GM12878 (cell line): Measurements from ENCODE around the gene TNNT1. TPM values are rescaled to one million over a fixed set of nuclear protein-coding genes. Genes with fewer than 3 reads are reported as not detected.

ENCODE experiments used
- ESRRA ChIP-seq: IDR thresholded peaks from 2 replicates; pipeline ENCODE4 v1.6.1; 2012; ENCODE audit warnings: mild to moderate bottlenecking, low read length, improper control_type of control experiment
- GABPA ChIP-seq: IDR thresholded peaks from 2 replicates; pipeline ENCODE4 v1.6.1; 2014; ENCODE audit warnings: antibody characterized with exemption, low read depth, mild to moderate bottlenecking, inconsistent platforms
- KDM1A ChIP-seq: fragments of 200-600 bp; sonication (generic); IDR thresholded peaks from 2 replicates; pipeline ENCODE4 v1.6.1; 2016; ENCODE audit warnings: borderline replicate concordance
- NBN ChIP-seq: fragments of 450-650 bp; IDR thresholded peaks from 2 replicates; pipeline ENCODE4 v1.6.1; 2016
- PAX8 ChIP-seq: fragments of 450-650 bp; IDR thresholded peaks from 2 replicates; pipeline ENCODE4 v1.6.1; 2017; ENCODE audit warnings: mild to moderate bottlenecking, moderate library complexity
- POLR2A ChIP-seq: IDR thresholded peaks from 2 replicates; pipeline ENCODE4 v1.6.1; 2011; ENCODE audit warnings: low read depth, mild to moderate bottlenecking, low read length
- RAD51 ChIP-seq: fragments of 450-650 bp; IDR thresholded peaks from 2 replicates; pipeline ENCODE4 v1.6.1; 2016; ENCODE audit warnings: moderate library complexity, mild to moderate bottlenecking, inconsistent platforms
- RELA ChIP-seq: fragments of 450-650 bp; IDR thresholded peaks from 2 replicates; pipeline ENCODE4 v1.8.0; 2014; ENCODE audit warnings: borderline replicate concordance; ENCODE audit not compliant: partially characterized antibody
- RFX5 ChIP-seq: IDR thresholded peaks from 2 replicates; pipeline ENCODE4 v1.6.1; 2011; ENCODE audit warnings: low read depth, low read length, improper control_type of control experiment
- SIX5 ChIP-seq: IDR thresholded peaks from 2 replicates; pipeline ENCODE4 v1.6.1; 2011; ENCODE audit warnings: mild to moderate bottlenecking, low read depth, low read length, moderate library complexity; ENCODE audit not compliant: severe bottlenecking
- SMAD1 ChIP-seq: fragments of 450-650 bp; IDR thresholded peaks from 2 replicates; pipeline ENCODE4 v1.6.1; 2018; ENCODE audit warnings: mild to moderate bottlenecking, low read depth; ENCODE audit not compliant: partially characterized antibody
- SPI1 ChIP-seq: IDR thresholded peaks from 2 replicates; pipeline ENCODE4 v1.6.1; 2011; ENCODE audit warnings: low read depth, mild to moderate bottlenecking, low read length, moderate library complexity, borderline replicate concordance; ENCODE audit not compliant: insufficient read depth
- SRF ChIP-seq, 2 experiments: IDR thresholded peaks; 2 replicates each; pipeline ENCODE4 v1.6.1; 2011; ENCODE audit warnings: low read depth in 2 of 2, low read length in 2 of 2, mild to moderate bottlenecking in 1 of 2, moderate library complexity in 1 of 2
- STAT3 ChIP-seq: IDR thresholded peaks from 2 replicates; pipeline ENCODE4 v1.6.1; 2011; ENCODE audit warnings: low read depth, low read length, improper control_type of control experiment
- ZNF207 ChIP-seq: fragments of 450-650 bp; IDR thresholded peaks from 2 replicates; pipeline ENCODE4 v1.6.1; 2014; ENCODE audit warnings: antibody characterized with exemption, mild to moderate bottlenecking, borderline replicate concordance
- ZNF384 ChIP-seq: IDR thresholded peaks from 2 replicates; pipeline ENCODE4 v1.6.1; 2012; ENCODE audit warnings: low read depth, mild to moderate bottlenecking, low read length, improper control_type of control experiment, borderline replicate concordance
- polyA plus RNA-seq, 11 experiments: library from polyadenylated mRNA; depleted of rRNA in 4 of 11; unstranded in 6 of 11; stranded (reverse) in 5 of 11; fragments of >200 nt; fragmentation: Nextera tagmentation in 4 of 11; fragmentation: Illumina TruSeq in 1 of 11; extraction: Ambion mirVana in 4 of 11; extraction: Trizol in 1 of 11; gene quantifications; 1 replicate in 1 of 11; 2 replicates in 10 of 11; pipeline versions ENCODE4 v1.2.1 to v1.2.3, GENCODE V29; 2011 to 2016; ENCODE audit warnings: inconsistent platforms in 2 of 11, missing spikeins in 2 of 11, low read depth in 1 of 11
- total RNA-seq, 4 experiments: library from RNA; depleted of rRNA in 3 of 4; stranded (reverse); fragments of >200 nt in 3 of 4; fragmentation: Illumina TruSeq in 1 of 4; extraction: Trizol in 1 of 4; gene quantifications; 2 replicates each; pipeline versions ENCODE4 v1.2.1 to v1.2.3, GENCODE V29; 2013 to 2021
- TF ChIP-seq, protein P1 (sequence below): IDR thresholded peaks from 2 replicates; pipeline ENCODE4 v1.6.1; 2011; ENCODE audit warnings: low read depth, mild to moderate bottlenecking, low read length, moderate library complexity, borderline replicate concordance; ENCODE audit errors: extremely low read depth
- TF ChIP-seq, protein P2 (sequence below): IDR thresholded peaks from 2 replicates; pipeline ENCODE4 v1.6.1; 2011; ENCODE audit warnings: low read depth, low read length, improper control_type of control experiment, borderline replicate concordance
- TF ChIP-seq, protein P3 (sequence below): IDR thresholded peaks from 2 replicates; pipeline ENCODE4 v1.6.1; 2012; ENCODE audit warnings: low read depth, low read length, improper control_type of control experiment
- TF ChIP-seq, protein P4 (sequence below): fragments of 450-650 bp; IDR thresholded peaks from 2 replicates; pipeline ENCODE4 v1.6.1; 2017; ENCODE audit warnings: mild to moderate bottlenecking
- TF ChIP-seq, protein P5 (sequence below): IDR thresholded peaks from 2 replicates; pipeline ENCODE4 v1.6.1; 2011; ENCODE audit warnings: borderline replicate concordance, low read depth, mild to moderate bottlenecking, moderate library complexity, low read length; ENCODE audit not compliant: insufficient read depth, poor library complexity, severe bottlenecking
- TF ChIP-seq, protein P6 (sequence below): IDR thresholded peaks from 2 replicates; pipeline ENCODE4 v1.6.1; 2011; ENCODE audit warnings: borderline replicate concordance, low read depth, mild to moderate bottlenecking, moderate library complexity, mixed read lengths, low read length; ENCODE audit not compliant: insufficient read depth; ENCODE audit errors: extremely low read length
- TF ChIP-seq, protein P7 (sequence below): fragments of 450-650 bp; IDR thresholded peaks from 2 replicates; pipeline ENCODE4 v1.6.1; 2017; ENCODE audit warnings: low read depth, mild to moderate bottlenecking, moderate library complexity

The TNNT1 gene
- total and polyA plus RNA-seq, 10 of the 15 experiments (the other 5 are each of a cell fraction or from before 2014, with no cell fraction given): 0.26 to 0.62 (median 0.37) TPM; not detected in 7

DNA sequence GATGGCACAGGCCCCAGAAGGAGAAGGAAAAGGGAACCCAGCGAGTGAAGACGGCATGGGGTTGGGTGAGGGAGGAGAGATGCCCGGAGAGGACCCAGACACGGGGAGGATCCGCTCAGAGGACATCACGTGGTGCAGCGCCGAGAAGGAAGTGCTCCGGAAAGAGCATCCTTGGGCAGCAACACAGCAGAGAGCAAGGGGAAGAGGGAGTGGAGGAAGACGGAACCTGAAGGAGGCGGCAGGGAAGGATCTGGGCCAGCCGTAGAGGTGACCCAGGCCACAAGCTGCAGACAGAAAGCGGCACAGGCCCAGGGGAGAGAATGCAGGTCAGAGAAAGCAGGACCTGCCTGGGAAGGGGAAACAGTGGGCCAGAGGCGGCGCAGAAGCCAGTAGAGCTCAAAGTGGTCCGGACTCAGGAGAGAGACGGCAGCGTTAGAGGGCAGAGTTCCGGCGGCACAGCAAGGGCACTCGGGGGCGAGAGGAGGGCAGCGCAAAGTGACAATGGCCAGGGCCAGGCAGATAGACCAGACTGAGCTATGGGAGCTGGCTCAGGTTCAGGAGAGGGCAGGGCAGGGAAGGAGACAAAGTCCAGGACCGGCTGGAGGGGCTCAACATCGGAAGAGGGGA, 32.7 kb downstream of the TNNT1 start (continued):
- TF ChIP-seq STAT3: no peak
- peak; percentile 70; the same call in 1 of the 2 replicates for TF ChIP-seq SPI1
- TF ChIP-seq SMAD1: no peak
- peak; percentile 75 to 82; a peak in 2 of 4 replicates for TF ChIP-seq SRF (IDR thresholded peaks at IDR 0.05; ENCODE audit: low read depth in 2 of 2, low read length in 2 of 2)
- no peak for TF ChIP-seq ESRRA
- TF ChIP-seq NBN: no peak
- no peak for TF ChIP-seq KDM1A
- TF ChIP-seq ZNF207: no peak
- TF ChIP-seq, protein P1, sequence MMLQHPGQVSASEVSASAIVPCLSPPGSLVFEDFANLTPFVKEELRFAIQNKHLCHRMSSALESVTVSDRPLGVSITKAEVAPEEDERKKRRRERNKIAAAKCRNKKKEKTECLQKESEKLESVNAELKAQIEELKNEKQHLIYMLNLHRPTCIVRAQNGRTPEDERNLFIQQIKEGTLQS: peak; percentile 66; the same call in 1 of the 2 replicates
- TF ChIP-seq RFX5: no peak
- TF ChIP-seq, protein P2, sequence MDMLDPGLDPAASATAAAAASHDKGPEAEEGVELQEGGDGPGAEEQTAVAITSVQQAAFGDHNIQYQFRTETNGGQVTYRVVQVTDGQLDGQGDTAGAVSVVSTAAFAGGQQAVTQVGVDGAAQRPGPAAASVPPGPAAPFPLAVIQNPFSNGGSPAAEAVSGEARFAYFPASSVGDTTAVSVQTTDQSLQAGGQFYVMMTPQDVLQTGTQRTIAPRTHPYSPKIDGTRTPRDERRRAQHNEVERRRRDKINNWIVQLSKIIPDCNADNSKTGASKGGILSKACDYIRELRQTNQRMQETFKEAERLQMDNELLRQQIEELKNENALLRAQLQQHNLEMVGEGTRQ: peak; percentile 79
- TF ChIP-seq PAX8: no peak
- TF ChIP-seq, protein P3, sequence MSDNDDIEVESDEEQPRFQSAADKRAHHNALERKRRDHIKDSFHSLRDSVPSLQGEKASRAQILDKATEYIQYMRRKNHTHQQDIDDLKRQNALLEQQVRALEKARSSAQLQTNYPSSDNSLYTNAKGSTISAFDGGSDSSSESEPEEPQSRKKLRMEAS: peak; percentile 62; the same call in 1 of the 2 replicates
- TF ChIP-seq ZNF384: no peak
- TF ChIP-seq GABPA: peak; percentile 67
- TF ChIP-seq, protein P4, sequence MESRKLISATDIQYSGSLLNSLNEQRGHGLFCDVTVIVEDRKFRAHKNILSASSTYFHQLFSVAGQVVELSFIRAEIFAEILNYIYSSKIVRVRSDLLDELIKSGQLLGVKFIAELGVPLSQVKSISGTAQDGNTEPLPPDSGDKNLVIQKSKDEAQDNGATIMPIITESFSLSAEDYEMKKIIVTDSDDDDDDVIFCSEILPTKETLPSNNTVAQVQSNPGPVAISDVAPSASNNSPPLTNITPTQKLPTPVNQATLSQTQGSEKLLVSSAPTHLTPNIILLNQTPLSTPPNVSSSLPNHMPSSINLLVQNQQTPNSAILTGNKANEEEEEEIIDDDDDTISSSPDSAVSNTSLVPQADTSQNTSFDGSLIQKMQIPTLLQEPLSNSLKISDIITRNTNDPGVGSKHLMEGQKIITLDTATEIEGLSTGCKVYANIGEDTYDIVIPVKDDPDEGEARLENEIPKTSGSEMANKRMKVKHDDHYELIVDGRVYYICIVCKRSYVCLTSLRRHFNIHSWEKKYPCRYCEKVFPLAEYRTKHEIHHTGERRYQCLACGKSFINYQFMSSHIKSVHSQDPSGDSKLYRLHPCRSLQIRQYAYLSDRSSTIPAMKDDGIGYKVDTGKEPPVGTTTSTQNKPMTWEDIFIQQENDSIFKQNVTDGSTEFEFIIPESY: no peak
- TF ChIP-seq, protein P5, sequence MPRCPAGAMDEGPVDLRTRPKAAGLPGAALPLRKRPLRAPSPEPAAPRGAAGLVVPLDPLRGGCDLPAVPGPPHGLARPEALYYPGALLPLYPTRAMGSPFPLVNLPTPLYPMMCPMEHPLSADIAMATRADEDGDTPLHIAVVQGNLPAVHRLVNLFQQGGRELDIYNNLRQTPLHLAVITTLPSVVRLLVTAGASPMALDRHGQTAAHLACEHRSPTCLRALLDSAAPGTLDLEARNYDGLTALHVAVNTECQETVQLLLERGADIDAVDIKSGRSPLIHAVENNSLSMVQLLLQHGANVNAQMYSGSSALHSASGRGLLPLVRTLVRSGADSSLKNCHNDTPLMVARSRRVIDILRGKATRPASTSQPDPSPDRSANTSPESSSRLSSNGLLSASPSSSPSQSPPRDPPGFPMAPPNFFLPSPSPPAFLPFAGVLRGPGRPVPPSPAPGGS: no peak
- TF ChIP-seq, protein P6, sequence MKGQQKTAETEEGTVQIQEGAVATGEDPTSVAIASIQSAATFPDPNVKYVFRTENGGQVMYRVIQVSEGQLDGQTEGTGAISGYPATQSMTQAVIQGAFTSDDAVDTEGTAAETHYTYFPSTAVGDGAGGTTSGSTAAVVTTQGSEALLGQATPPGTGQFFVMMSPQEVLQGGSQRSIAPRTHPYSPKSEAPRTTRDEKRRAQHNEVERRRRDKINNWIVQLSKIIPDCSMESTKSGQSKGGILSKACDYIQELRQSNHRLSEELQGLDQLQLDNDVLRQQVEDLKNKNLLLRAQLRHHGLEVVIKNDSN: peak; percentile 91
- TF ChIP-seq, protein P7, sequence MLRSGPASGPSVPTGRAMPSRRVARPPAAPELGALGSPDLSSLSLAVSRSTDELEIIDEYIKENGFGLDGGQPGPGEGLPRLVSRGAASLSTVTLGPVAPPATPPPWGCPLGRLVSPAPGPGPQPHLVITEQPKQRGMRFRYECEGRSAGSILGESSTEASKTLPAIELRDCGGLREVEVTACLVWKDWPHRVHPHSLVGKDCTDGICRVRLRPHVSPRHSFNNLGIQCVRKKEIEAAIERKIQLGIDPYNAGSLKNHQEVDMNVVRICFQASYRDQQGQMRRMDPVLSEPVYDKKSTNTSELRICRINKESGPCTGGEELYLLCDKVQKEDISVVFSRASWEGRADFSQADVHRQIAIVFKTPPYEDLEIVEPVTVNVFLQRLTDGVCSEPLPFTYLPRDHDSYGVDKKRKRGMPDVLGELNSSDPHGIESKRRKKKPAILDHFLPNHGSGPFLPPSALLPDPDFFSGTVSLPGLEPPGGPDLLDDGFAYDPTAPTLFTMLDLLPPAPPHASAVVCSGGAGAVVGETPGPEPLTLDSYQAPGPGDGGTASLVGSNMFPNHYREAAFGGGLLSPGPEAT: peak; percentile 22; the same call in 1 of the 2 replicates
- TF ChIP-seq RELA: no peak
- peak; percentile 36; the same call in 1 of the 2 replicates for TF ChIP-seq POLR2A
- TF ChIP-seq RAD51: peak; percentile 95
- TF ChIP-seq SIX5: no peak
